Measurements from ENCODE around the gene LMLN.

The LMLN gene

GRCh38 chr3:197974016-197974415 is 14.0 kb downstream of the LMLN start:
- H3K4me3 ChIP-seq (ENCODE audit: low read length): no peak overlapping the region
- TF ChIP-seq CTCF (conservative IDR thresholded peaks at IDR 0.05; ENCODE audit: low read length): no peak
- DNase-seq (ENCODE audit: low read depth): no peak

DNA sequence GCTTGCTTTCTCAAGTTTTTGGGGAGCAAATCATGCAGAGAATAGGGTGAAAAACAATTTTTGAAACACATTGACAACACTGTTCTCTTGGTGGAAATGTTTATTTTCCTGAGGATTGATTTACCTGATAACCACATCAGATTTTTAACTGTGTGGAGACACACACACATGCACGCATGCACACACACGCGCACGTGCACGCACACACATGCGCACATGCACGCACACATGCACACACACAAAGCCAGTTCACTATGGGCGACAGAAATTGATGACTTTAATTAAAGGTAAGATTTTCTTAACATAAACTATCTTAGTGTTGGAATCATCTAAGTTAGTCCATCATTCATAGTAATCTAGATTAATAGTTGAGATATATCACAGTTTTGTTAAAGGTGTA is 15.3 kb downstream of the LMLN start:
- H3K4me3 ChIP-seq (ENCODE audit: low read length): no peak overlapping the region
- no peak for DNase-seq (ENCODE audit: low read depth)
- no peak for TF ChIP-seq CTCF (conservative IDR thresholded peaks at IDR 0.05; ENCODE audit: low read length)

- TF ChIP-seq CTCF (conservative IDR thresholded peaks at IDR 0.05; ENCODE audit: low read length): no peak
- no peak for DNase-seq (ENCODE audit: low read depth)
- H3K4me3 ChIP-seq (ENCODE audit: low read length): no peak overlapping the region
Measured at GRCh38 chr3:197983076-197983475, 23.1 kb downstream of the LMLN start.

DNA sequence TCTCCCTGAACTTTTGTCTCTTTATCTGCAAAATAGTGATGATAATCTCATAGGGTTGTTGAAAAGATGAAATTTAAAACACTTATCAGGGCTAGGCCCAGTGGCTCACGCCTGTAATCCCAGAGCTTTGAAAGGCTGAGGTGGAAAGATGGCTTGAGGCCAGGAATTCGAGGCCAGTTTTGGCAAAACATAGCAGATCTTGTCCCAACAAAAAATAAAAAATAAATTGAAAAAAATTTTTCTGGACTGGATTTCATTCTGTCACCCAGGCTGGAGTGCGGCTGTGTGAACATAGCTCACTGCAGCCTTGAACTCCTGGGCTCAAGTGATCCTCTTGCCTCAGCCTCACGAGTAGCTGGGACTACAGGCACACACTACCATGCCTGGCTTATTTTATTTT is 29.6 kb downstream of the LMLN start:
- no peak for TF ChIP-seq CTCF (conservative IDR thresholded peaks at IDR 0.05; ENCODE audit: low read length)
- no peak overlapping the region for H3K4me3 ChIP-seq (ENCODE audit: low read length)
- no peak for DNase-seq (ENCODE audit: low read depth)

DNA sequence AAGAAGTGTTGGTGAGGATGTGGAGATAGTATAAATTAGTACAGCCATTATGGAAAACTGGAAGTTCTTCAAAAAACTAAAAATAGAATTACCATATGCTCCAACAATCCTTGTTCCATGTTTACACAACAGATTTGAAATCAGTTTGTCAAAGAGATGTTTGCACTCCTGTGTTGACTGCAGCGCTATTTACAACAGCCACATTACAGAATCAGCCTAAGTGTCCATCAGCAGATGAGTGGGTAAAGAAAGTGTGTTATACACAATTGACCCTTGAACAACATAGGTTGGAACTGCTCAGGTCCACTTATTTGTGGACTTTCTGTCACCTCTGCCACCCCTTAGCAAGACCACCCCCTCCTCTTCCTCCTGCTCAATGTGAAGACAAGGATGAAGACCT is 34.7 kb downstream of the LMLN start:
- no peak for TF ChIP-seq CTCF (conservative IDR thresholded peaks at IDR 0.05; ENCODE audit: low read length)
- no peak for DNase-seq (ENCODE audit: low read depth)
- no peak overlapping the region for H3K4me3 ChIP-seq (ENCODE audit: low read length)

DNA sequence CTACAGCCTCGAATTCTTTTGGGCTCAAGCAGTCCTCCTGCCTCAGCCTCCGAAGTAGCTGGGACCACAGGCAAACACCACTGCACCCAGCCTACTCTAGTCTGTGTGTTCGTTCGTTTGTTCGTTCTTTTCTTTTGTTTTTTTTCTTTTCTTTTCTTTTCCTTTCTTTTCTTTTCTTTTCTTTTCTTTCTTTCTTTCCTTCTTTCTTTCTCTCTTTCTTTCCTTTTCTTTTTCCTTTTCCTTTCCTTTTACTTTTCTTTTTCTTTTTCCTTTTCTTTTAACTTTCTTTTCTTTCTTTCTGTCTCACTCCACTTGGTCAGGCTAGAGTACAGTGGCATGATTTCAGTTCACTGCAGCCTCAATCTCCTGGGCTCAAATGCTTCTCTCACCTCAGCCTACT is 36.8 kb downstream of the LMLN start:
- TF ChIP-seq CTCF (conservative IDR thresholded peaks at IDR 0.05; ENCODE audit: low read length): no peak
- H3K4me3 ChIP-seq (ENCODE audit: low read length): no peak overlapping the region

GRCh38 chr3:197997936-197998335 is 37.9 kb downstream of the LMLN start:
- no peak overlapping the region for H3K4me3 ChIP-seq (ENCODE audit: low read length)
- TF ChIP-seq CTCF (conservative IDR thresholded peaks at IDR 0.05; ENCODE audit: low read length): no peak
- no peak for DNase-seq (ENCODE audit: low read depth)

More for the DNA sequence above, 36.8 kb downstream of the LMLN start:
- DNase-seq (ENCODE audit: low read depth): no peak
